ENCODE measurements around the gene DSG3. TPM values are rescaled to one million over a fixed set of nuclear protein-coding genes. Genes with fewer than 3 reads are reported as not detected.

Gene DSG3
- total RNA-seq, 1 donor from 2014 or later: not detected

GRCh38 chr18:31402026-31402373, 45.5 kb upstream of the DSG3 start:
- DNase-seq (ENCODE audit: low read depth, low spot score): no peak
- Mint-ChIP-seq H3K9me3 (no peaks in the 10 kb centered on the region), H3K36me3 (ENCODE audit: low read depth) (no peaks in the 10 kb centered on the region), H3K27me3 (ENCODE audit: low read depth) (peaks cover 3% of the 10 kb centered on the region), H3K4me1 (peaks cover 5% of the 10 kb centered on the region), H3K27ac (ENCODE audit: unreplicated experiment) (no peak overlapping the region), H3K4me3 (no peak overlapping the region)
- no peak for TF ChIP-seq CTCF (conservative IDR thresholded peaks at IDR 0.05)

GRCh38 chr18:31403409-31403808, 44.1 kb upstream of the DSG3 start:
- Mint-ChIP-seq H3K27me3 (ENCODE audit: low read depth) (peaks cover 3% of the 10 kb centered on the region), H3K9me3 (no peaks in the 10 kb centered on the region), H3K4me1 (no peaks in the 10 kb centered on the region), H3K36me3 (ENCODE audit: low read depth) (no peaks in the 10 kb centered on the region), H3K4me3 (no peak overlapping the region), H3K27ac (ENCODE audit: unreplicated experiment) (no peak overlapping the region)
- no peak for DNase-seq (ENCODE audit: low read depth, low spot score)
- TF ChIP-seq CTCF (conservative IDR thresholded peaks at IDR 0.05): no peak

GRCh38 chr18:31407649-31408048, 39.9 kb upstream of the DSG3 start:
- no peaks in the 10 kb centered on the region for H3K36me3 Mint-ChIP-seq (ENCODE audit: low read depth)
- DNase-seq (ENCODE audit: low read depth, low spot score): no peak
- H3K27ac Mint-ChIP-seq (ENCODE audit: unreplicated experiment): no peak overlapping the region
- TF ChIP-seq CTCF (conservative IDR thresholded peaks at IDR 0.05): no peak
- H3K9me3 Mint-ChIP-seq: peaks cover 3% of the 10 kb centered on the region
- H3K4me1 Mint-ChIP-seq: no peaks in the 10 kb centered on the region
- H3K4me3 Mint-ChIP-seq: no peak overlapping the region
- peaks cover 3% of the 10 kb centered on the region for H3K27me3 Mint-ChIP-seq (ENCODE audit: low read depth)

GRCh38 chr18:31409276-31409675, 38.3 kb upstream of the DSG3 start:
- TF ChIP-seq CTCF (conservative IDR thresholded peaks at IDR 0.05): no peak
- no peak for DNase-seq (ENCODE audit: low read depth, low spot score)
- Mint-ChIP-seq H3K36me3 (ENCODE audit: low read depth) (no peaks in the 10 kb centered on the region), H3K27ac (ENCODE audit: unreplicated experiment) (no peak overlapping the region), H3K4me3 (no peak overlapping the region), H3K4me1 (no peaks in the 10 kb centered on the region), H3K27me3 (ENCODE audit: low read depth) (no peaks in the 10 kb centered on the region), H3K9me3 (peaks cover 3% of the 10 kb centered on the region)

GRCh38 chr18:31410716-31411483, 36.6 kb upstream of the DSG3 start:
- DNase-seq (ENCODE audit: low read depth, low spot score): no peak
- Mint-ChIP-seq H3K27ac (ENCODE audit: unreplicated experiment) (peak overlapping the region; percentile 19), H3K4me1 (no peaks in the 10 kb centered on the region), H3K36me3 (ENCODE audit: low read depth) (no peaks in the 10 kb centered on the region), H3K4me3 (no peak overlapping the region), H3K27me3 (ENCODE audit: low read depth) (no peaks in the 10 kb centered on the region), H3K9me3 (peaks cover 3% of the 10 kb centered on the region)
- no peak for TF ChIP-seq CTCF (conservative IDR thresholded peaks at IDR 0.05)
